ENCODE data around the gene CDH22. TPM values are rescaled to one million over a fixed set of nuclear protein-coding genes. Genes with fewer than 3 reads are reported as not detected.

CDH22 gene
- total RNA-seq, 2 donors from 2014 or later, result 5.8 to 5.9 TPM

- intact Hi-C loops (cut with DNase I), result no loop called here
- no peak for DNase-seq
- no peak for ATAC-seq
Observed at GRCh38 chr20:46213946-46214823, 94.1 kb downstream of the CDH22 start.

- DNase-seq (no peak), ATAC-seq (no peak)
- intact Hi-C loops (cut with DNase I), result no loop called here
Observed at GRCh38 chr20:46212876-46213275, 95.4 kb downstream of the CDH22 start.

GRCh38 chr20:46212252-46212651 is 96.0 kb downstream of the CDH22 start:
- no peak for DNase-seq
- intact Hi-C loops (cut with DNase I), result no loop called here
- ATAC-seq, result no peak

- ATAC-seq, result no peak
- DNase-seq, result no peak
- intact Hi-C loops (cut with DNase I), result no loop called here
Observed at GRCh38 chr20:46211331-46211722, 97.0 kb downstream of the CDH22 start.

GRCh38 chr20:46210672-46211330 is 97.5 kb downstream of the CDH22 start:
- DNase-seq (no peak), ATAC-seq (no peak)
- intact Hi-C loops (cut with DNase I), result no loop called here

- intact Hi-C loops (cut with DNase I), result no loop called here
Observed at GRCh38 chr20:46209930-46210671, 98.2 kb downstream of the CDH22 start.

GRCh38 chr20:46207793-46208192 is 100.5 kb downstream of the CDH22 start:
- ATAC-seq (no peak), DNase-seq (no peak)
- intact Hi-C loops (cut with DNase I), result loop anchor here in 1 of 2 donors (2.0 kb wide), 1 partner anchor 21 kb away; no protein-coding TSS in a partner anchor

More at GRCh38 chr20:46209930-46210671, 98.2 kb downstream of the CDH22 start:
- ATAC-seq, result no peak
- DNase-seq, result no peak

- peak; percentile 71 to 76 for ATAC-seq
- no peak for DNase-seq
- intact Hi-C loops (cut with DNase I), result loop anchor here in 1 of 2 donors (2.0 kb wide), 1 partner anchor 20 kb away; no protein-coding TSS in a partner anchor
Observed at GRCh38 chr20:46206992-46207549, 101.2 kb downstream of the CDH22 start.

GRCh38 chr20:46206025-46206424 is 102.3 kb downstream of the CDH22 start:
- peak; percentile 58 to 75 for ATAC-seq
- intact Hi-C loops (cut with DNase I), result loop anchor here in 1 of 2 donors (2.0 kb wide), 1 partner anchor 19 kb away; no protein-coding TSS in a partner anchor
- peak; percentile 48 for DNase-seq

- ATAC-seq (no peak), DNase-seq (no peak)
- intact Hi-C loops (cut with DNase I), result no loop called here
Observed at GRCh38 chr20:46205349-46205748, 102.9 kb downstream of the CDH22 start.

GRCh38 chr20:46204594-46205186 is 103.6 kb downstream of the CDH22 start:
- intact Hi-C loops (cut with DNase I), result no loop called here
- no peak for ATAC-seq
- DNase-seq, result no peak

GRCh38 chr20:46203510-46203837 is 104.8 kb downstream of the CDH22 start:
- intact Hi-C loops (cut with DNase I), result no loop called here
- DNase-seq (no peak), ATAC-seq (no peak)

- peak in 1 of 2 donors; percentile 48 for ATAC-seq
Observed at GRCh38 chr20:46202766-46203509, 105.4 kb downstream of the CDH22 start.

GRCh38 chr20:46200582-46201570 is 107.4 kb downstream of the CDH22 start:
- intact Hi-C loops (cut with DNase I), result no loop called here
- DNase-seq, result peak; percentile 48
- ATAC-seq, result peak; percentile 6 to 19

More at GRCh38 chr20:46202766-46203509, 105.4 kb downstream of the CDH22 start:
- intact Hi-C loops (cut with DNase I), result no loop called here
- DNase-seq, result peak; percentile 56

GRCh38 chr20:46199198-46199597 is 109.1 kb downstream of the CDH22 start:
- intact Hi-C loops (cut with DNase I), result no loop called here
- DNase-seq (no peak), ATAC-seq (peak; percentile 32 to 54)

- no peak for ATAC-seq
- no peak for DNase-seq
- intact Hi-C loops (cut with DNase I), result no loop called here
Observed at GRCh38 chr20:46196990-46197389, 111.3 kb downstream of the CDH22 start.
